ENCODE measurements around the gene PTPRD.

PTPRD gene

GRCh38 chr9:8576741-8577140 is 2036.1 kb downstream of the PTPRD start:
- DNase-seq (ENCODE audit: low spot score) = no peak

- no peak for DNase-seq (ENCODE audit: low spot score)
These were observed 2038.0 kb downstream of the PTPRD start for GRCh38 chr9:8574846-8575245.

DNA sequence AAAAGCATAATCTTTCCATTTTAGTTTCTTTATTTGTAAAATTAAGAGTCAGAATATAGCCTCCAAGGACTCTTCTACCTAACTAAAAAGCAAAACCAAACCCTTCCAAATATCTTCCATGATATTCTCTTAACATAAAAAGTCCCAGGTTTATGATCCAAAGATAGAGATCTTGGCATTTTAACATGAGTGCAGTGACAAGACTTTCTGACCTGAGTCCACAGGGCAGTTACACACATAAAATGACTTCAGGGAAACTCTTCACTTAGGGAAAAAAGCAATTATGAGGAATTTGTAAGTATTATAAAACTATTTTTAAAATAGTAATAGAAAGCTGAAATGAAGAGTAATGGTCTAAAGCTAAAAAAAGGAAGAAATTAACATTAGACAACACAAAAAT is 2040.6 kb downstream of the PTPRD start:
- DNase-seq (ENCODE audit: low spot score) = no peak

GRCh38 chr9:8571643-8572042 is 2041.2 kb downstream of the PTPRD start:
- no peak for DNase-seq (ENCODE audit: low spot score)

DNA sequence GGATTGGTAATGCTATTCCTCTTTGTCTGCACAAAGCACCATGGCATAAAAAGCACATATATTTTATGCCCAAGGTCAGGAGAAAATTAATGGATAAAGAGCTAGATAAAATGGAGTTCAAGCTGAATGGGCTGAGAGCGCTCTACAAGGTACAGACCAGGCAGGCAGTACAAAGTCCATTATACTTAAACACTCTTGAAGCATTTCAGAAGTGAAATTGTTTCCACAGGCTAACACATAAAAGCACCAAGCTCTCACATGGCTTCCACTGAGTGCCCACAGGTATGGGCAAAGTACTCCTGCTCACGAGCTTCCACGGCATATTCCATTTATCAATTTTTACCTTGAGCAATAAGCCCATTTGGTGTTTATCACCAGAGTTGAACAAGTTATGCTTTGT is 2042.0 kb downstream of the PTPRD start:
- no peak for DNase-seq (ENCODE audit: low spot score)

GRCh38 chr9:8569823-8570222 is 2043.0 kb downstream of the PTPRD start:
- no peak for DNase-seq (ENCODE audit: low spot score)

DNA sequence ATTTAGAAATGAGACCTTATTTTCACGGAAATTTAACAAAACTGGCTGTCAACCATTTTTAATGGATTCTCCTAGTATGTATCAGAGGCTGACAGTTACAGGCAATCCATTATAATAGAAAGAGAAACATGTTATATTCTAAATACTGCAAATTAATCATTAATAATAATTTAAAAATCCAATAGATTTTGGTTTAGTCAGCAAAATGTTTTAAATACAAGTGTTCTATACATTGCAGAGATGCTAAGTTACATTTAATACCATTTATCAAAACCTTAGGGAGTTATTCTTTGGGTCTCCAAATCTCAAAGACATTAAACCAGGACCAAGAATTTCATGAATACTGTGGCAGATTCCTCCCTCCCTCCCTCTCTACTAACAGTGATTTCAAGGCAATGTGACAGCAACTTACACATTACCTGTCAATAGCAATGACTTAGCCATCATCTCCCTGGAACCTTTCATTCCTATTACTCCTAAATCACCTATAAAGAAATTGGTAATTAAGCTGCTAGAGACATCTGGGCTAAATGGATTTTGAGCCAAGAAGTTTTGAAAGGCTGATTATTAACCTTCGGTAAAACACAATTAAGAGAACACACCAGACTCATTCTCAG is 2044.7 kb downstream of the PTPRD start:
- DNase-seq (ENCODE audit: low spot score) = no peak

DNA sequence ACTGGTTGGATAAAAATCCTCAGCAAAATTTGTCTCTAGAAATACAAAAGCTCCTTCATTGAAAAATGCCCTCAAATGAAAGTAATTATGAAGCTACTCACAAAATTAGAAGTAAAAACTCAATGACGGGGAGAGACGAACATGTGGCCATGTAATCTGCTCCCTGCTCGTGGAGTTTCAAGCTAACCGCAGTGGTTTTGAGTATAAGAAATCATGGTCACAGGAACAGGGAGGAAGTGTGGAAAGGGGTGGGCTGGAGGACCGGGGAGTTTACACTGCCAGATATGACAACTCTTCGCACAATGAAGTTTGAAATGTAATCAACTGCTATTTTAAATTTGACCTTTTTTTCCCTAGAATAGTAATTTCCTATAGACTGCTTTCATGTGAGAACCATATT is 2047.8 kb downstream of the PTPRD start:
- no peak for DNase-seq (ENCODE audit: low spot score)

- DNase-seq (ENCODE audit: low spot score) = no peak
These were observed 2052.0 kb downstream of the PTPRD start for GRCh38 chr9:8560560-8561525.

GRCh38 chr9:8558176-8558575 is 2054.6 kb downstream of the PTPRD start:
- no peak for DNase-seq (ENCODE audit: low spot score)

DNA sequence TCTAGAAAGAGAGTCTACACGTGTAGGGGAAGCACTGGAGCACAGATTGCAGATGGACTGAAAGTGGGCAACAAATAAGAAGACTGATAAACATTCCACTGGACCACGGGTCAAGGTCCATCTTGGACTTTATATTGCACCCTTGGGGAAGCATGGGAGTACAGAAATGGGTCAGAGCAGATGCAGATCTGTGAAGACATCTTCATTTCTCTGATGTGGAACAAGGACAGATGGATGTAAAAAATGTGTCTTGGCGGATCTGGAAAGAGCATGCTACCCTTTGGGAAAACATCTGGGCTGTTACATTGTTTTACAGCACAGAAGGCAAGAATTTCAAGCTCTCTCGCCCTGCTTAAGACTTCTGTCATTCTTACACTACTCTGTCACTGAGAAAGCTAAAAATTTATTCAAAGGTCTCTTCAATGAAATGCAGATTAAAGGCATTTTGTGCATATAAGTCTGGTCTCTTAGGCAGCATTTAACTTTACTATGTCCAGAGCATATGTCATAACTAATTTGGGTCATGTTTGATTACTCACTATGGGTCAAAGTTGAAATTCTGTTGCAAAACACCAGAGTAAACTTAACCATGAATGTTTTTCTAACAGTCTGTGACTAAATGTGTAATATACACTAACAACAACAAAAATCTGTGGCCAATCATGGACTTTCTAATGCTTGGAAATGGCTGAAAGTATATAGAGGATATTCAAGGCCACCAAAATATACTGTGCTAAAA is 2056.9 kb downstream of the PTPRD start:
- DNase-seq (ENCODE audit: low spot score) = no peak

DNA sequence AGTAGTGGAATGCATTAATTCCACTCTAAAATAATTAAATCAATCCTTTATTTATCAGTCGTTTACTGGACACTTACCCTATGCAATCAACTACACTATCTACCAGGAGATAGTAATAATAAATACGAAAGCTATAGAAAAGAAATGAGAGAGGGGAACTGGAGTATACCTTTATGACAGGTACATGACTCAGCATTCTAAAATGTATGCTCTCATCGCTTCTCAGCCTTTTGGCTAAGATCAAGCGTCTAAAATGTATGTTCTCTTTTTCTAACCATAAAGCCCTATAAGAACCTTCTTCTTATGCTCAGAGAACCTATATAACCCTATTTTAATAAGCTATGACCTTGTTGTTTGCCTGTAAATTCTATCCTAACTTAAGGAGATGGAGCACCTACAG is 2059.4 kb downstream of the PTPRD start:
- DNase-seq (ENCODE audit: low spot score) = no peak

- no peak for DNase-seq (ENCODE audit: low spot score)
These were observed 2060.1 kb downstream of the PTPRD start for GRCh38 chr9:8552732-8553131.

GRCh38 chr9:8549214-8549613 is 2063.6 kb downstream of the PTPRD start:
- no peak for DNase-seq (ENCODE audit: low spot score)

DNA sequence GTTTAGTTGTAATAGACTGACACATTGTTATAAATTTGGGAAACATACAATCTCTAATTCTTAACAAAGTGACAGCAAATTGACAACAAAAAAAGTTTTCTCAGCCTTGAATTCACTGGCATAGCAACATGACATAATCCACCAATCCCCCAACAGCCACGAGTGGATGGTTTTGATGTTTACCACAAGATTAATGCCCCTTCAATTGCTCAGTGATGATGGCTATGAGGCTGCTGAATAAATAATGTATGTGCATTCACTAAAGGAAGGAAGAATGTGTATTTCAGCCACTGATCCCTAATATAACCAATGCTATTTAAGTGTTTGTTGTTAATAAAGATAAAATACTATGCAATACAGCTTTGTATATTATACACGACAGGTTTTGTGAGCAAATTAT is 2069.6 kb downstream of the PTPRD start:
- DNase-seq (ENCODE audit: low spot score) = no peak

GRCh38 chr9:8542537-8542936 is 2070.3 kb downstream of the PTPRD start:
- DNase-seq (ENCODE audit: low spot score) = no peak

DNA sequence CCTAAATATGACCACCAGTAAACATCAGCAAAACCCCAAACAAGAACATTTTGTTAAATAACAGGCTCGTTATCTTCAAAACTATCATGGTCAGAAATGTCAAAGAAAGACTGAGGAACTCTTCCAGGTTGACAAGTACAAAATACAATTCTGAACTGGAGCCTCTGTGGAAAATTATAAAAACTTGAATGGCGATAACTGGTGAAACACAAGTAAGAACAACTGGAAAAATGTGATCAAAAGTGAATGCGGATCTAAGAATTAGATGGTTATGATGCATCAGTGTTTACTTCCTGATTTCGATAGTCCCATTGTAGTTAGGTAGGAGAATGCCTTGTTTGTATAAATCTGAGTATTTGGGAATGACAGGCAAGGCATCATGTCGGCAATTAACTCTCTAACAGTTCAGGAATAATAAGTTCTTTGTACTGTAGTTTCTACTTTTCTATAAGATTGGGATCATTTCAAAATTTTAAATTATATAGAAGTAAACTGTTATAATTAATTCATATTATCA is 2073.1 kb downstream of the PTPRD start:
- no peak for DNase-seq (ENCODE audit: low spot score)

GRCh38 chr9:8536845-8537244 is 2076.0 kb downstream of the PTPRD start:
- no peak for DNase-seq (ENCODE audit: low spot score)

- no peak for DNase-seq (ENCODE audit: low spot score)
These were observed 2078.0 kb downstream of the PTPRD start for GRCh38 chr9:8534828-8535227.

GRCh38 chr9:8533681-8534080 is 2079.1 kb downstream of the PTPRD start:
- DNase-seq (ENCODE audit: low spot score) = no peak

DNA sequence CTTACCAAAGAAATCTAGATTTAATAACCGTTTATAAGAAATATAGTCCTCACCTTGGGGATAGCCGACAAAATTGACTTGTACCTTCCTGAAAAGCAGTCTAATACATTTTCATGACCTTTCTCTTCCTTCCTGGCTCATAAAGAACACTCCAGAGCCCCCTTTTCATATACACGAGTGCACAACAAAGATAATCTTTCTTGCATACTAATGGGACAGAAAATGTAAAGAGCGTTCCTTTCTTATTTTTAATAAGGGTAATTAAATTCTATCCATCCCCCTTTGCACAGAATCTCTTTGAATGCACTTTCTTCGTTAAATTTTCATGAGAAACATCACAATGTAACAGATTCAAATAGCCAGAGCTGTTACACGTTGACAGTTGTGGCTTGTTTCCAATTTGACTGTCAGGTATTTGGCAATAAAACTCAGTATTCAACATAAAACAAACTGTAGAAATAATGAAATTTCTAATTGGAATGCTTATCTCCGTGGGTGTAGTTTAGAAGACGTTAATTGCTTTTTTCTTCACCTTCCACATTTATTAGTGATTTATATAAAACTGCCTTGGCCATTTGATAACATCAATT is 2080.9 kb downstream of the PTPRD start:
- no peak for DNase-seq (ENCODE audit: low spot score)

DNA sequence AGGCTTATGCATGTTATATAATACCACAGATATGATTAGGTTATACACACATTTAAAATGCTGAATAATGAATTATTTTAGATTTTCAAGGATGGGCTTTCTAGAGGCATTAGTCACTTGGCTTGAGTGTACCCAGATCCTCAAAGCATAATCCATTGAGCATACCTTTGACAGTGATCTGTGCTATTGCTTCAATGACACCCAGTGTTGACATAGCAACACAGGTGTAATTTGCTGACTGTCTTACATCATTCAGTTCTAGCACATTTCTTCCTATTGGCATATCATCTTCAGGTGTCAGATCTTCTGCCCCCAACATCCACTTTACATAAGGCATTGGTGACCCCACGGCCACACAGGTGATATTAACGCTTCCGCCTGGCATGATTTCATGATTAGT is 2091.7 kb downstream of the PTPRD start:
- DNase-seq (ENCODE audit: low spot score) = no peak
